K562 (cell line): ENCODE data around the gene CCDC54. TPM values are rescaled to one million over a fixed set of nuclear protein-coding genes. Genes with fewer than 3 reads are reported as not detected.

Source experiments
- BRF2 ChIP-seq: IDR thresholded peaks from 3 replicates; pipeline ENCODE4 v1.6.1; 2011; ENCODE audit warnings: borderline replicate concordance, mild to moderate bottlenecking; ENCODE audit not compliant: insufficient read length, insufficient read depth
- CEBPB ChIP-seq: fragments of 450-650 bp; IDR thresholded peaks from 2 replicates; pipeline ENCODE4 v1.6.1; 2016; ENCODE audit warnings: missing genetic modification characterization, missing compliant biosample characterization
- CREB3L1 ChIP-seq: fragments of 450-650 bp; IDR thresholded peaks from 2 replicates; pipeline ENCODE4 v1.6.1; 2014; ENCODE audit warnings: low read depth, mild to moderate bottlenecking, moderate library complexity, borderline replicate concordance
- CTCFL ChIP-seq: IDR thresholded peaks from 2 replicates; pipeline ENCODE4 v1.6.1; 2011; ENCODE audit warnings: borderline replicate concordance, low read depth, mild to moderate bottlenecking, moderate library complexity, low read length; ENCODE audit not compliant: insufficient read depth, poor library complexity, severe bottlenecking
- EHMT2 ChIP-seq: fragments of 450-650 bp; IDR thresholded peaks from 2 replicates; pipeline ENCODE4 v1.6.1; 2018; ENCODE audit warnings: antibody characterized with exemption
- GTF2F1 ChIP-seq: IDR thresholded peaks from 2 replicates; pipeline ENCODE4 v1.6.1; 2011; ENCODE audit warnings: low read depth, low read length, improper control_type of control experiment
- HDAC2 ChIP-seq: fragments of 450-650 bp; IDR thresholded peaks from 2 replicates; pipeline ENCODE4 v1.6.1; 2016; ENCODE audit warnings: mild to moderate bottlenecking
- KLF10 ChIP-seq: fragments of 250-450 bp; sonication (Bioruptor Pico); IDR thresholded peaks from 2 replicates; pipeline ENCODE4 v1.6.1; 2021; ENCODE audit warnings: matching md5 sums
- NCOA4 ChIP-seq: fragments of 450-650 bp; IDR thresholded peaks from 2 replicates; pipeline ENCODE4 v1.6.1; 2018; ENCODE audit warnings: mild to moderate bottlenecking; ENCODE audit not compliant: partially characterized antibody
- RFX7 ChIP-seq: fragments of 250-450 bp; sonication (Bioruptor Pico); IDR thresholded peaks from 2 replicates; pipeline ENCODE4 v1.5.1; 2021; ENCODE audit warnings: mild to moderate bottlenecking
- TCFL5 ChIP-seq: fragments of 250-450 bp; sonication (Bioruptor Pico); conservative IDR thresholded peaks from 2 replicates; pipeline ENCODE4 v1.6.1; 2021; ENCODE audit warnings: mild to moderate bottlenecking, moderate library complexity, matching md5 sums
- ZNF263 ChIP-seq: sonication (generic); formaldehyde crosslinking; IDR thresholded peaks from 2 replicates; pipeline ENCODE4 v1.8.0; 2022; ENCODE audit warnings: mild to moderate bottlenecking, missing genetic modification reagents, borderline replicate concordance
- polyA plus RNA-seq, 8 experiments: library from polyadenylated mRNA; depleted of rRNA in 4 of 8; stranded (reverse) in 5 of 8; unstranded in 3 of 8; fragments of >200 nt; fragmentation: Nextera tagmentation in 2 of 8; fragmentation: Illumina TruSeq in 1 of 8; extraction: Ambion mirVana in 2 of 8; extraction: Trizol in 1 of 8; gene quantifications; 2 replicates each; pipeline versions ENCODE4 v1.2.1 to v1.2.3, GENCODE V29; 2011 to 2014; ENCODE audit warnings: inconsistent platforms in 1 of 8, missing spikeins in 1 of 8
- total RNA-seq, 7 experiments: library from RNA; depleted of rRNA in 6 of 7; stranded (reverse); fragments of >200 nt in 6 of 7; fragmentation: Illumina TruSeq in 2 of 7; extraction: Trizol in 2 of 7; gene quantifications; 2 replicates each; pipeline versions ENCODE4 v1.2.1 to v1.2.3, GENCODE V29; 2011 to 2021; ENCODE audit warnings: low replicate concordance in 1 of 7
- TF ChIP-seq, protein P1 (sequence below): fragments of 200-600 bp; sonication (generic); IDR thresholded peaks from one replicate; pipeline ENCODE4 v1.6.1; 2012; ENCODE audit warnings: mild to moderate bottlenecking, low read depth, low read length, inconsistent platforms

Gene CCDC54
- total and polyA plus RNA-seq, 9 of the 15 experiments (the other 6 are each of a cell fraction or from before 2014, with no cell fraction given): not detected

DNA sequence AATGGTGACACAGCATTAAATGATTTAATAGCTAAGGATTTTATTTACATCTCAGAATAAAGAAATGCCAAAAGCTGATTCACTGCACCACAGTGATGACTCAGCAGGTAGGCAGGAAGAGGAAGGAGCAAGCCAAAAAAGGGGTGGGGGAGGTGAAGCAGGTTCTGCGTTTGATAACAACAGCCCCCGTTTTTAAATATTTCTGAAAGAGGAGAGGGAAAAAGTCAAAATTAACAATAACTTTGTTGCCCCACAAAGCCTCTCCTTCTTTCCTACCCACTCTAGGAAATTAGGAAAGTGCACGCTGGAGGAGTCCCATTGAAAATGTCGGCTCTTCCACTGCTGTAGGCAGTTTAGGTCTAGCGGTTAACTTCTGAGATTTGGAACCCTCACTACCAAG, 9.9 kb upstream of the CCDC54 start (continued):
- TF ChIP-seq, protein P1, sequence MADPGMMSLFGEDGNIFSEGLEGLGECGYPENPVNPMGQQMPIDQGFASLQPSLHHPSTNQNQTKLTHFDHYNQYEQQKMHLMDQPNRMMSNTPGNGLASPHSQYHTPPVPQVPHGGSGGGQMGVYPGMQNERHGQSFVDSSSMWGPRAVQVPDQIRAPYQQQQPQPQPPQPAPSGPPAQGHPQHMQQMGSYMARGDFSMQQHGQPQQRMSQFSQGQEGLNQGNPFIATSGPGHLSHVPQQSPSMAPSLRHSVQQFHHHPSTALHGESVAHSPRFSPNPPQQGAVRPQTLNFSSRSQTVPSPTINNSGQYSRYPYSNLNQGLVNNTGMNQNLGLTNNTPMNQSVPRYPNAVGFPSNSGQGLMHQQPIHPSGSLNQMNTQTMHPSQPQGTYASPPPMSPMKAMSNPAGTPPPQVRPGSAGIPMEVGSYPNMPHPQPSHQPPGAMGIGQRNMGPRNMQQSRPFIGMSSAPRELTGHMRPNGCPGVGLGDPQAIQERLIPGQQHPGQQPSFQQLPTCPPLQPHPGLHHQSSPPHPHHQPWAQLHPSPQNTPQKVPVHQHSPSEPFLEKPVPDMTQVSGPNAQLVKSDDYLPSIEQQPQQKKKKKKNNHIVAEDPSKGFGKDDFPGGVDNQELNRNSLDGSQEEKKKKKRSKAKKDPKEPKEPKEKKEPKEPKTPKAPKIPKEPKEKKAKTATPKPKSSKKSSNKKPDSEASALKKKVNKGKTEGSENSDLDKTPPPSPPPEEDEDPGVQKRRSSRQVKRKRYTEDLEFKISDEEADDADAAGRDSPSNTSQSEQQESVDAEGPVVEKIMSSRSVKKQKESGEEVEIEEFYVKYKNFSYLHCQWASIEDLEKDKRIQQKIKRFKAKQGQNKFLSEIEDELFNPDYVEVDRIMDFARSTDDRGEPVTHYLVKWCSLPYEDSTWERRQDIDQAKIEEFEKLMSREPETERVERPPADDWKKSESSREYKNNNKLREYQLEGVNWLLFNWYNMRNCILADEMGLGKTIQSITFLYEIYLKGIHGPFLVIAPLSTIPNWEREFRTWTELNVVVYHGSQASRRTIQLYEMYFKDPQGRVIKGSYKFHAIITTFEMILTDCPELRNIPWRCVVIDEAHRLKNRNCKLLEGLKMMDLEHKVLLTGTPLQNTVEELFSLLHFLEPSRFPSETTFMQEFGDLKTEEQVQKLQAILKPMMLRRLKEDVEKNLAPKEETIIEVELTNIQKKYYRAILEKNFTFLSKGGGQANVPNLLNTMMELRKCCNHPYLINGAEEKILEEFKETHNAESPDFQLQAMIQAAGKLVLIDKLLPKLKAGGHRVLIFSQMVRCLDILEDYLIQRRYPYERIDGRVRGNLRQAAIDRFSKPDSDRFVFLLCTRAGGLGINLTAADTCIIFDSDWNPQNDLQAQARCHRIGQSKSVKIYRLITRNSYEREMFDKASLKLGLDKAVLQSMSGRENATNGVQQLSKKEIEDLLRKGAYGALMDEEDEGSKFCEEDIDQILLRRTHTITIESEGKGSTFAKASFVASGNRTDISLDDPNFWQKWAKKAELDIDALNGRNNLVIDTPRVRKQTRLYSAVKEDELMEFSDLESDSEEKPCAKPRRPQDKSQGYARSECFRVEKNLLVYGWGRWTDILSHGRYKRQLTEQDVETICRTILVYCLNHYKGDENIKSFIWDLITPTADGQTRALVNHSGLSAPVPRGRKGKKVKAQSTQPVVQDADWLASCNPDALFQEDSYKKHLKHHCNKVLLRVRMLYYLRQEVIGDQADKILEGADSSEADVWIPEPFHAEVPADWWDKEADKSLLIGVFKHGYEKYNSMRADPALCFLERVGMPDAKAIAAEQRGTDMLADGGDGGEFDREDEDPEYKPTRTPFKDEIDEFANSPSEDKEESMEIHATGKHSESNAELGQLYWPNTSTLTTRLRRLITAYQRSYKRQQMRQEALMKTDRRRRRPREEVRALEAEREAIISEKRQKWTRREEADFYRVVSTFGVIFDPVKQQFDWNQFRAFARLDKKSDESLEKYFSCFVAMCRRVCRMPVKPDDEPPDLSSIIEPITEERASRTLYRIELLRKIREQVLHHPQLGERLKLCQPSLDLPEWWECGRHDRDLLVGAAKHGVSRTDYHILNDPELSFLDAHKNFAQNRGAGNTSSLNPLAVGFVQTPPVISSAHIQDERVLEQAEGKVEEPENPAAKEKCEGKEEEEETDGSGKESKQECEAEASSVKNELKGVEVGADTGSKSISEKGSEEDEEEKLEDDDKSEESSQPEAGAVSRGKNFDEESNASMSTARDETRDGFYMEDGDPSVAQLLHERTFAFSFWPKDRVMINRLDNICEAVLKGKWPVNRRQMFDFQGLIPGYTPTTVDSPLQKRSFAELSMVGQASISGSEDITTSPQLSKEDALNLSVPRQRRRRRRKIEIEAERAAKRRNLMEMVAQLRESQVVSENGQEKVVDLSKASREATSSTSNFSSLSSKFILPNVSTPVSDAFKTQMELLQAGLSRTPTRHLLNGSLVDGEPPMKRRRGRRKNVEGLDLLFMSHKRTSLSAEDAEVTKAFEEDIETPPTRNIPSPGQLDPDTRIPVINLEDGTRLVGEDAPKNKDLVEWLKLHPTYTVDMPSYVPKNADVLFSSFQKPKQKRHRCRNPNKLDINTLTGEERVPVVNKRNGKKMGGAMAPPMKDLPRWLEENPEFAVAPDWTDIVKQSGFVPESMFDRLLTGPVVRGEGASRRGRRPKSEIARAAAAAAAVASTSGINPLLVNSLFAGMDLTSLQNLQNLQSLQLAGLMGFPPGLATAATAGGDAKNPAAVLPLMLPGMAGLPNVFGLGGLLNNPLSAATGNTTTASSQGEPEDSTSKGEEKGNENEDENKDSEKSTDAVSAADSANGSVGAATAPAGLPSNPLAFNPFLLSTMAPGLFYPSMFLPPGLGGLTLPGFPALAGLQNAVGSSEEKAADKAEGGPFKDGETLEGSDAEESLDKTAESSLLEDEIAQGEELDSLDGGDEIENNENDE: no peak
- TF ChIP-seq CTCFL: no peak
- TF ChIP-seq EHMT2: 0 out of 2 replicates have a peak, but pooled peaks have one; percentile 26
- TF ChIP-seq NCOA4: no peak
- TF ChIP-seq KLF10 (CRISPR knock-in tag): no peak
- TF ChIP-seq HDAC2: no peak
- TF ChIP-seq CEBPB: no peak
- TF ChIP-seq RFX7 (CRISPR knock-in tag): no peak
- TF ChIP-seq BRF2: no peak
- no peak for TF ChIP-seq TCFL5
- no peak for TF ChIP-seq GTF2F1
- no peak for TF ChIP-seq ZNF263 (CRISPR knock-in tag)
- TF ChIP-seq CREB3L1: no peak
